Measurements from ENCODE around the gene COG5. TPM values are rescaled to one million over a fixed set of nuclear protein-coding genes. Genes with fewer than 3 reads are reported as not detected.

The COG5 gene
- polyA plus RNA-seq, 1 of the 3 experiments (the other 2 are of a cell fraction), result 21.2 TPM

DNA sequence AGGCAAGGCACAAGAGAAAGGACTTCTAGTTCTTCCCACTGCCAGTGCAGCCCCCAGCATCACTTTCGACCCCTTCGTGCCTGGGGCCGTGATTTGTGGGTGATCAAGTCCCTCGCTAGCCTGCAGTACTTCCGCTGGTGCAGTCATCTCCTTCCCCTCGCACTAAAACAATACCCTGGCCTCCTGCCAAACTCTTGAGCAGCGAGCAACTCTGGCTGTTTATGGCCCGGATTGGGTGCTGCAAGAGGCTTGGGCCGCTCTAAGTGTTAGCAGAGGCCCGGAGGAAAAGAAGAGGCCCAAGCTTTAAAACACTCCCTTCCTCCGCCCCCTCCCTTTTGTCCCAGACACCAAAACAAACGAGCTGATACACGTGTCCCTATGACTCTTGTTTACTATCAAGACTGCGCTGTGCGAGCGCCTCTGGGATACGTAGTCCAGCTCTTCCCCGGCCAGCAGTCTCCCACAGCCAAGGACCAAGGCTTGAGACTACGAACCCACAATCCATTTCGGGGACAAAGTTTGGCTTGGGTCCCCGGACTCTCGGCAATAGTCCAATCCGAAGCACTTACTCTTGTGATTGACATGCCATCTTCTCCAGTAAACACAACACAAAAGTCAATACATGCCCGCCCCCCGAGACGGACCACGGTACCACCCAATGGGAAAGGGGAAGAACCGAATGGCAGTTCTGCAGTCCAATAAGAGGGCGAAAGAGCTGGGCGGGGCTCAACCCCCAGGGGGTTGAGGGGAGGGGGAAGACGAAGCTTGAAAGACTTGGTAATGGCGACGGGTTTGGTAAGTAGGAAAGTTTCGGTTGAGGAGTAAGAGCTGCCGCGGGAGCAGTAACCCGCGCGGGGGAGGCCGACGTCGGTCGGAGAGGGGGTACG lies 395.2 kb downstream of the COG5 start, which contains the start of gene HBP1 (continued):
- TF ChIP-seq, protein P1, sequence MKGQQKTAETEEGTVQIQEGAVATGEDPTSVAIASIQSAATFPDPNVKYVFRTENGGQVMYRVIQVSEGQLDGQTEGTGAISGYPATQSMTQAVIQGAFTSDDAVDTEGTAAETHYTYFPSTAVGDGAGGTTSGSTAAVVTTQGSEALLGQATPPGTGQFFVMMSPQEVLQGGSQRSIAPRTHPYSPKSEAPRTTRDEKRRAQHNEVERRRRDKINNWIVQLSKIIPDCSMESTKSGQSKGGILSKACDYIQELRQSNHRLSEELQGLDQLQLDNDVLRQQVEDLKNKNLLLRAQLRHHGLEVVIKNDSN (IDR thresholded peaks at IDR 0.05; ENCODE audit: borderline replicate concordance, low read depth), result peak; percentile 67; the same call in 1 of the 2 replicates
- TF ChIP-seq RFX5 (IDR thresholded peaks at IDR 0.05; ENCODE audit: low read length) (0 out of 2 replicates have a peak, but pooled peaks have one; percentile 39), RAD21 (IDR thresholded peaks at IDR 0.05; ENCODE audit: low read length) (no peak), TEAD4 (IDR thresholded peaks at IDR 0.05; ENCODE audit: borderline replicate concordance, insufficient read depth) (no peak), SIN3A (IDR thresholded peaks at IDR 0.05; ENCODE audit: borderline replicate concordance, low read depth, low read length) (peak; percentile 99), EZH2phosphoT487 (IDR thresholded peaks at IDR 0.05; ENCODE audit: borderline replicate concordance, low read depth) (no peak), MXI1 (IDR thresholded peaks at IDR 0.05; ENCODE audit: low read depth, low read length) (peak; percentile 99), CHD2 (IDR thresholded peaks at IDR 0.05; ENCODE audit: low read length, partially characterized antibody) (peak; percentile 97), SMC3 (IDR thresholded peaks at IDR 0.05; ENCODE audit: low read depth, low read length) (no peak), NRF1 (IDR thresholded peaks at IDR 0.05; ENCODE audit: low read depth, low read length) (peak; percentile 37; the same call in 1 of the 2 replicates)
- TF ChIP-seq, protein P2, sequence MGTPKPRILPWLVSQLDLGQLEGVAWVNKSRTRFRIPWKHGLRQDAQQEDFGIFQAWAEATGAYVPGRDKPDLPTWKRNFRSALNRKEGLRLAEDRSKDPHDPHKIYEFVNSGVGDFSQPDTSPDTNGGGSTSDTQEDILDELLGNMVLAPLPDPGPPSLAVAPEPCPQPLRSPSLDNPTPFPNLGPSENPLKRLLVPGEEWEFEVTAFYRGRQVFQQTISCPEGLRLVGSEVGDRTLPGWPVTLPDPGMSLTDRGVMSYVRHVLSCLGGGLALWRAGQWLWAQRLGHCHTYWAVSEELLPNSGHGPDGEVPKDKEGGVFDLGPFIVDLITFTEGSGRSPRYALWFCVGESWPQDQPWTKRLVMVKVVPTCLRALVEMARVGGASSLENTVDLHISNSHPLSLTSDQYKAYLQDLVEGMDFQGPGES (IDR thresholded peaks at IDR 0.05; ENCODE audit: low read depth, low read length), result peak; percentile 99

DNA sequence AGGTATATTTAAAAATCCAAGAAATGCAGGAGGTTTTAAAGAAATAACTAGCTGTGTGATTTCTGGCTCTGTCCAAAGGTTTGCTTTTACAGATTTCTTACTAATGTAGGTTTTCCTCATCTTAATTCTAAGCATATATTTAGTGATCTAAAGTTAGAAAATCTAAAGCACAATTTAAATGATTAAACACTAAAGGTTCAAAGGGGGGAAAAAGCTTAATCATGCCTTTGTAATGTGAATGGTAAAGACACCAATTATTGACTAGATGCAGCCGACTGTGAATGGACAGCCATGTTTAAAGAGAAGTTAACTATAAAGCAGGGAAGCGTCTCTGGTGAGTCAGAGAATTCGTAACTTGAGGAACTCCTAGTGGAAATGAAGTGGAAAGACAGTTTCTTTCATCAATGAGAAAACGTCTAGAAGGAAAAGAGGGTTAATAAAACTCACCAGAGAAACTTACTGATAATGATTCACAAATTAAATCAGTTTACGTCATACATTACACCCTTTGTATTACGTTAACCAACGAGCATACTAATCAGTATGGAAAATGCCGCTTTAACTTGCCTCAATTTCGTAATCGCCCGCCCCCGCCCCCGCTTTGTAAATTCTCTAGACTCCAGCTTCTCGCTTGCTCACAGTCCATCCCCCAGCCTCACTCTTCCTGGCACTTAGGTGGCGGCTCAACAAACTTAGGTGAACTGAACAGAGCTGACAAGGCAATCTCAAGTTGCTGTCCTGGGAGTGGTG lies 396.1 kb downstream of the COG5 start:
- Histone ChIP-seq H3F3A (replicated peaks; ENCODE audit: insufficient read depth) (peaks cover 21% of the 10 kb centered on the region), H3K9ac (peak overlapping the region; percentile 90), H3K4me3 (ENCODE audit: low read depth in 2 of 2, low read length in 1 of 2) (peak overlapping the region; percentile 76 to 77), H3K9me3 (no peaks in the 10 kb centered on the region), H3K79me2 (ENCODE audit: insufficient read depth) (peaks cover 28% of the 10 kb centered on the region), H3K27me3 (ENCODE audit: insufficient read depth) (no peaks in the 10 kb centered on the region), H3K4me1 (ENCODE audit: control insufficient read depth in 1 of 2, insufficient read depth in 2 of 2, low read depth in 1 of 2, low read length in 1 of 2) (peaks cover 2 to 13% of the 10 kb centered on the region in 2 experiments; a peak in 2 of 4 replicates), H3K9me2 (no peaks in the 10 kb centered on the region), H4K20me1 (ENCODE audit: insufficient read depth) (peaks cover 27% of the 10 kb centered on the region), H3K27ac (ENCODE audit: low read depth in 2 of 2, low read length in 1 of 2) (peak overlapping the region; percentile 97 to 98), H3K4me2 (peak overlapping the region; percentile 97), H2AFZ (ENCODE audit: low read depth) (peak overlapping the region; percentile 92), H3K36me3 (replicated peaks in 1 of 2; ENCODE audit: control insufficient read depth in 1 of 2, insufficient read depth in 2 of 2, low read length in 1 of 2) (peaks cover 0 to 8% of the 10 kb centered on the region in 2 experiments)
- WGBS (ENCODE audit: low lambda C conversion rate), result under 1% methylated on average over 15 of the region's 15 CpGs
- peak; percentile 52 for DNase-seq
- CTCF ChIA-PET, result interaction anchor here (0.6 to 6.3 kb wide), 18 partner anchors 9 to 711 kb away, joined by 3 to 77 read pairs (median 4); partner anchors contain the start of gene CCDC71L
- POLR2A ChIA-PET, result interaction anchor here (0.6 to 3.2 kb wide), 6 partner anchors 20 to 1110 kb away, joined by 3 to 19 read pairs (median 4); partner anchors contain the start of genes CBLL1 and GPR22
- no peak for TF ChIP-seq FOXM1 (IDR thresholded peaks at IDR 0.05; ENCODE audit: low read depth)
- peak; percentile 47 for TF ChIP-seq CHD2 (IDR thresholded peaks at IDR 0.05; ENCODE audit: low read length, partially characterized antibody)
- TF ChIP-seq, protein P3, sequence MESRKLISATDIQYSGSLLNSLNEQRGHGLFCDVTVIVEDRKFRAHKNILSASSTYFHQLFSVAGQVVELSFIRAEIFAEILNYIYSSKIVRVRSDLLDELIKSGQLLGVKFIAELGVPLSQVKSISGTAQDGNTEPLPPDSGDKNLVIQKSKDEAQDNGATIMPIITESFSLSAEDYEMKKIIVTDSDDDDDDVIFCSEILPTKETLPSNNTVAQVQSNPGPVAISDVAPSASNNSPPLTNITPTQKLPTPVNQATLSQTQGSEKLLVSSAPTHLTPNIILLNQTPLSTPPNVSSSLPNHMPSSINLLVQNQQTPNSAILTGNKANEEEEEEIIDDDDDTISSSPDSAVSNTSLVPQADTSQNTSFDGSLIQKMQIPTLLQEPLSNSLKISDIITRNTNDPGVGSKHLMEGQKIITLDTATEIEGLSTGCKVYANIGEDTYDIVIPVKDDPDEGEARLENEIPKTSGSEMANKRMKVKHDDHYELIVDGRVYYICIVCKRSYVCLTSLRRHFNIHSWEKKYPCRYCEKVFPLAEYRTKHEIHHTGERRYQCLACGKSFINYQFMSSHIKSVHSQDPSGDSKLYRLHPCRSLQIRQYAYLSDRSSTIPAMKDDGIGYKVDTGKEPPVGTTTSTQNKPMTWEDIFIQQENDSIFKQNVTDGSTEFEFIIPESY (IDR thresholded peaks at IDR 0.05; ENCODE audit: borderline replicate concordance, low read depth), result no peak
- TF ChIP-seq EP300 (IDR thresholded peaks at IDR 0.05; ENCODE audit: borderline replicate concordance in 1 of 2, low read depth in 1 of 2, low read length in 1 of 2), result no peak
- TF ChIP-seq, protein P1 (IDR thresholded peaks at IDR 0.05; ENCODE audit: borderline replicate concordance, low read depth), result no peak
- TF ChIP-seq POLR2AphosphoS5 (IDR thresholded peaks at IDR 0.05; ENCODE audit: low read depth, low read length), result peak; percentile 97
- peak; percentile 94 for TF ChIP-seq SIN3A (IDR thresholded peaks at IDR 0.05; ENCODE audit: borderline replicate concordance, low read depth, low read length)
- TF ChIP-seq RCOR1 (IDR thresholded peaks at IDR 0.05; ENCODE audit: low read length), result peak; percentile 2; the same call in 1 of the 2 replicates
- TF ChIP-seq RAD21 (IDR thresholded peaks at IDR 0.05; ENCODE audit: low read length), result peak; percentile 60
- TF ChIP-seq, protein P4, sequence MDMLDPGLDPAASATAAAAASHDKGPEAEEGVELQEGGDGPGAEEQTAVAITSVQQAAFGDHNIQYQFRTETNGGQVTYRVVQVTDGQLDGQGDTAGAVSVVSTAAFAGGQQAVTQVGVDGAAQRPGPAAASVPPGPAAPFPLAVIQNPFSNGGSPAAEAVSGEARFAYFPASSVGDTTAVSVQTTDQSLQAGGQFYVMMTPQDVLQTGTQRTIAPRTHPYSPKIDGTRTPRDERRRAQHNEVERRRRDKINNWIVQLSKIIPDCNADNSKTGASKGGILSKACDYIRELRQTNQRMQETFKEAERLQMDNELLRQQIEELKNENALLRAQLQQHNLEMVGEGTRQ (IDR thresholded peaks at IDR 0.05; ENCODE audit: borderline replicate concordance, low read depth, low read length), result 0 out of 2 replicates have a peak, but pooled peaks have one; percentile 7
- TF ChIP-seq, protein P5, sequence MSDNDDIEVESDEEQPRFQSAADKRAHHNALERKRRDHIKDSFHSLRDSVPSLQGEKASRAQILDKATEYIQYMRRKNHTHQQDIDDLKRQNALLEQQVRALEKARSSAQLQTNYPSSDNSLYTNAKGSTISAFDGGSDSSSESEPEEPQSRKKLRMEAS (IDR thresholded peaks at IDR 0.05; ENCODE audit: low read depth), result no peak
- 0 out of 2 replicates have a peak, but pooled peaks have one; percentile 1 for TF ChIP-seq GATA2 (CRISPR knock-in tag; IDR thresholded peaks at IDR 0.05)
- TF ChIP-seq EZH2phosphoT487 (IDR thresholded peaks at IDR 0.05; ENCODE audit: borderline replicate concordance, low read depth), result no peak
- peak; percentile 92 for TF ChIP-seq YY1 (IDR thresholded peaks at IDR 0.05; ENCODE audit: low read depth)

All from SK-N-SH (cell line).